ENCODE data around the gene FAM237A. TPM values are rescaled to one million over a fixed set of nuclear protein-coding genes. Genes with fewer than 3 reads are reported as not detected.

Gene FAM237A
- total and polyA plus RNA-seq, 9 of the 15 experiments (the other 6 are each of a cell fraction or from before 2014, with no cell fraction given) = not detected

- Histone ChIP-seq H3K4me2 (ENCODE audit: insufficient read depth, low read length) (no peak overlapping the region), H4K20me1 (replicated peaks; ENCODE audit: control insufficient read depth, insufficient read depth, low read length) (no peaks in the 10 kb centered on the region), H3K4me3 (no peak overlapping the region), H3K9me3 (replicated peaks; ENCODE audit: control insufficient read depth, insufficient read depth, low read depth, low read length) (no peaks in the 10 kb centered on the region), H3K27ac (ENCODE audit: extremely low read depth, low read depth, low read length) (no peak overlapping the region), H3K36me3 (ENCODE audit: control insufficient read depth, insufficient read depth, low read length) (no peaks in the 10 kb centered on the region), H2AFZ (ENCODE audit: low read depth, low read length) (no peak overlapping the region), H3K27me3 (ENCODE audit: control insufficient read depth in 2 of 2, insufficient read depth in 2 of 2, low read length in 2 of 2) (0 out of 5 replicates have a peak, but pooled peaks cover 0 to 2% of the 10 kb centered on the region in 2 experiments), H3K9ac (ENCODE audit: insufficient read depth in 1 of 2, low read depth in 2 of 2, low read length in 2 of 2) (no peak overlapping the region), H3K4me1 (replicated peaks in 1 of 2; ENCODE audit: control insufficient read depth in 2 of 2, insufficient read depth in 2 of 2, low read length in 2 of 2) (peaks cover 0 to 4% of the 10 kb centered on the region in 2 experiments; a peak in 2 of 5 replicates), H3K79me2 (ENCODE audit: control insufficient read depth, insufficient read depth, low read length) (no peaks in the 10 kb centered on the region), H3K9me1 (ENCODE audit: control insufficient read depth, insufficient read depth, low read length) (no peaks in the 10 kb centered on the region)
- DNase-seq (ENCODE audit: extremely low read depth in 1 of 4, low spot score in 3 of 4) (no peak), ATAC-seq (no peak), FAIRE-seq (no peak)
- in situ Hi-C loops (cut with MboI) (no loop called here), intact Hi-C loops (cut with micrococcal nuclease) (no loop called here)
- ChIA-PET CTCF (ENCODE audit: low intra/inter-chr PET ratio) (no interaction called here), POLR2A (no interaction called here)
- BruUV-seq (replicated peaks) = no TSS peak
- 0% methylated on average over 2 of the region's 3 CpGs for WGBS (ENCODE audit: insufficient coverage, low coverage, missing lambda C conversion rate)
- no peak for TF ChIP-seq KAT7 (CRISPR knock-in tag; IDR thresholded peaks at IDR 0.05; ENCODE audit: borderline replicate concordance)
- no peak for TF ChIP-seq PHTF2 (CRISPR knock-in tag; IDR thresholded peaks at IDR 0.05)
- TF ChIP-seq, protein P1, sequence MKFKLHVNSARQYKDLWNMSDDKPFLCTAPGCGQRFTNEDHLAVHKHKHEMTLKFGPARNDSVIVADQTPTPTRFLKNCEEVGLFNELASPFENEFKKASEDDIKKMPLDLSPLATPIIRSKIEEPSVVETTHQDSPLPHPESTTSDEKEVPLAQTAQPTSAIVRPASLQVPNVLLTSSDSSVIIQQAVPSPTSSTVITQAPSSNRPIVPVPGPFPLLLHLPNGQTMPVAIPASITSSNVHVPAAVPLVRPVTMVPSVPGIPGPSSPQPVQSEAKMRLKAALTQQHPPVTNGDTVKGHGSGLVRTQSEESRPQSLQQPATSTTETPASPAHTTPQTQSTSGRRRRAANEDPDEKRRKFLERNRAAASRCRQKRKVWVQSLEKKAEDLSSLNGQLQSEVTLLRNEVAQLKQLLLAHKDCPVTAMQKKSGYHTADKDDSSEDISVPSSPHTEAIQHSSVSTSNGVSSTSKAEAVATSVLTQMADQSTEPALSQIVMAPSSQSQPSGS (CRISPR knock-in tag; IDR thresholded peaks at IDR 0.05) = no peak
- TF ChIP-seq CBX5 (IDR thresholded peaks at IDR 0.05; ENCODE audit: borderline replicate concordance, low read depth) = no peak
- TF ChIP-seq RFX5 (IDR thresholded peaks at IDR 0.05; ENCODE audit: low read depth, low read length) = no peak
- no peak for TF ChIP-seq RBBP5 (IDR thresholded peaks at IDR 0.05; ENCODE audit: borderline replicate concordance, insufficient read depth, low read length, poor library complexity, severe bottlenecking)
- TF ChIP-seq EZH2 (IDR thresholded peaks at IDR 0.05; ENCODE audit: borderline replicate concordance, low read depth, low read length) = no peak
- TF ChIP-seq ARID3A (IDR thresholded peaks at IDR 0.05; ENCODE audit: borderline replicate concordance, low read depth, low read length) = no peak
- TF ChIP-seq TEAD2 (tag; IDR thresholded peaks at IDR 0.05) = no peak
- no peak for TF ChIP-seq TRIM28 (IDR thresholded peaks at IDR 0.05)
- TF ChIP-seq, protein P2, sequence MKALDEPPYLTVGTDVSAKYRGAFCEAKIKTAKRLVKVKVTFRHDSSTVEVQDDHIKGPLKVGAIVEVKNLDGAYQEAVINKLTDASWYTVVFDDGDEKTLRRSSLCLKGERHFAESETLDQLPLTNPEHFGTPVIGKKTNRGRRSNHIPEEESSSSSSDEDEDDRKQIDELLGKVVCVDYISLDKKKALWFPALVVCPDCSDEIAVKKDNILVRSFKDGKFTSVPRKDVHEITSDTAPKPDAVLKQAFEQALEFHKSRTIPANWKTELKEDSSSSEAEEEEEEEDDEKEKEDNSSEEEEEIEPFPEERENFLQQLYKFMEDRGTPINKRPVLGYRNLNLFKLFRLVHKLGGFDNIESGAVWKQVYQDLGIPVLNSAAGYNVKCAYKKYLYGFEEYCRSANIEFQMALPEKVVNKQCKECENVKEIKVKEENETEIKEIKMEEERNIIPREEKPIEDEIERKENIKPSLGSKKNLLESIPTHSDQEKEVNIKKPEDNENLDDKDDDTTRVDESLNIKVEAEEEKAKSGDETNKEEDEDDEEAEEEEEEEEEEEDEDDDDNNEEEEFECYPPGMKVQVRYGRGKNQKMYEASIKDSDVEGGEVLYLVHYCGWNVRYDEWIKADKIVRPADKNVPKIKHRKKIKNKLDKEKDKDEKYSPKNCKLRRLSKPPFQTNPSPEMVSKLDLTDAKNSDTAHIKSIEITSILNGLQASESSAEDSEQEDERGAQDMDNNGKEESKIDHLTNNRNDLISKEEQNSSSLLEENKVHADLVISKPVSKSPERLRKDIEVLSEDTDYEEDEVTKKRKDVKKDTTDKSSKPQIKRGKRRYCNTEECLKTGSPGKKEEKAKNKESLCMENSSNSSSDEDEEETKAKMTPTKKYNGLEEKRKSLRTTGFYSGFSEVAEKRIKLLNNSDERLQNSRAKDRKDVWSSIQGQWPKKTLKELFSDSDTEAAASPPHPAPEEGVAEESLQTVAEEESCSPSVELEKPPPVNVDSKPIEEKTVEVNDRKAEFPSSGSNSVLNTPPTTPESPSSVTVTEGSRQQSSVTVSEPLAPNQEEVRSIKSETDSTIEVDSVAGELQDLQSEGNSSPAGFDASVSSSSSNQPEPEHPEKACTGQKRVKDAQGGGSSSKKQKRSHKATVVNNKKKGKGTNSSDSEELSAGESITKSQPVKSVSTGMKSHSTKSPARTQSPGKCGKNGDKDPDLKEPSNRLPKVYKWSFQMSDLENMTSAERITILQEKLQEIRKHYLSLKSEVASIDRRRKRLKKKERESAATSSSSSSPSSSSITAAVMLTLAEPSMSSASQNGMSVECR (CRISPR knock-in tag; IDR thresholded peaks at IDR 0.05) = no peak
- TF ChIP-seq NBN (IDR thresholded peaks at IDR 0.05; ENCODE audit: low read depth) = no peak
- no peak for TF ChIP-seq SNAPC5 (CRISPR knock-in tag; IDR thresholded peaks at IDR 0.05)
- no peak for TF ChIP-seq ZNF655 (CRISPR knock-in tag; IDR thresholded peaks at IDR 0.05)
Measured at GRCh38 chr2:206619011-206619410, 23.3 kb upstream of the FAM237A start.
